GM15510 (cell line): ENCODE data around the gene ARL11.

Experiments
- POLR2A ChIP-seq: IDR thresholded peaks from 3 replicates; pipeline ENCODE4 v1.6.1; 2011; ENCODE audit warnings: borderline replicate concordance; ENCODE audit not compliant: insufficient read length; ENCODE audit errors: extremely low read depth

Gene ARL11

GRCh38 chr13:49607761-49608160 is 20.5 kb upstream of the ARL11 start:
- no peak for TF ChIP-seq POLR2A

GRCh38 chr13:49608651-49609331 is 19.5 kb upstream of the ARL11 start:
- TF ChIP-seq POLR2A = no peak

GRCh38 chr13:49610176-49610575 is 18.1 kb upstream of the ARL11 start:
- no peak for TF ChIP-seq POLR2A

GRCh38 chr13:49615836-49616675 is 12.3 kb upstream of the ARL11 start:
- no peak for TF ChIP-seq POLR2A

GRCh38 chr13:49616676-49617065 is 11.6 kb upstream of the ARL11 start:
- no peak for TF ChIP-seq POLR2A

- TF ChIP-seq POLR2A = peak; percentile 36
Measured at GRCh38 chr13:49620170-49620621, 8.1 kb upstream of the ARL11 start.

- no peak for TF ChIP-seq POLR2A
Measured at GRCh38 chr13:49622174-49622946, 5.9 kb upstream of the ARL11 start.

GRCh38 chr13:49624229-49624628 is 4.1 kb upstream of the ARL11 start:
- no peak for TF ChIP-seq POLR2A

- no peak for TF ChIP-seq POLR2A
Measured at GRCh38 chr13:49625392-49626079, 2.8 kb upstream of the ARL11 start.

GRCh38 chr13:49629196-49629938 is 1.1 kb downstream of the ARL11 start:
- TF ChIP-seq POLR2A = no peak

- no peak for TF ChIP-seq POLR2A
Measured at GRCh38 chr13:49629947-49630346, 1.6 kb downstream of the ARL11 start.

- TF ChIP-seq POLR2A = no peak
Measured at GRCh38 chr13:49630580-49630979, 2.3 kb downstream of the ARL11 start.

- TF ChIP-seq POLR2A = no peak
Measured at GRCh38 chr13:49632156-49632555, 3.8 kb downstream of the ARL11 start.

GRCh38 chr13:49633710-49634109 is 5.4 kb downstream of the ARL11 start:
- no peak for TF ChIP-seq POLR2A
